ENCODE results near the gene MAPK6. TPM values are rescaled to one million over a fixed set of nuclear protein-coding genes. Genes with fewer than 3 reads are reported as not detected.

The MAPK6 gene
- total RNA-seq, 1 experiment from 2014 or later = 35.9 TPM

- Mint-ChIP-seq H3K4me3 (ENCODE audit: low read depth, unreplicated experiment) (no peak overlapping the region), H3K27ac (ENCODE audit: unreplicated experiment) (no peak overlapping the region), H3K4me1 (ENCODE audit: low read depth, unreplicated experiment) (peaks cover 10% of the 10 kb centered on the region), H3K27me3 (ENCODE audit: unreplicated experiment) (no peaks in the 10 kb centered on the region), H3K36me3 (ENCODE audit: insufficient read depth, unreplicated experiment) (no peaks in the 10 kb centered on the region), H3K9me3 (ENCODE audit: low read depth, unreplicated experiment) (no peaks in the 10 kb centered on the region)
- intact Hi-C loops (cut with micrococcal nuclease; ENCODE audit: unreplicated experiment) = no loop called here
- BruUV-seq (replicated peaks) = no TSS peak
- no peak for DNase-seq
- CTCF ChIA-PET = no interaction called here
- TF ChIP-seq CTCF (IDR thresholded peaks at IDR 0.05; ENCODE audit: unreplicated experiment) = no peak
These were observed 82.7 kb downstream of the MAPK6 start for GRCh38 chr15:52101542-52102323.

- CTCF ChIA-PET = no interaction called here
- Mint-ChIP-seq H3K27me3 (ENCODE audit: unreplicated experiment) (no peaks in the 10 kb centered on the region), H3K27ac (ENCODE audit: unreplicated experiment) (no peak overlapping the region), H3K4me1 (ENCODE audit: low read depth, unreplicated experiment) (peaks cover 10% of the 10 kb centered on the region), H3K9me3 (ENCODE audit: low read depth, unreplicated experiment) (no peaks in the 10 kb centered on the region), H3K36me3 (ENCODE audit: insufficient read depth, unreplicated experiment) (no peaks in the 10 kb centered on the region), H3K4me3 (ENCODE audit: low read depth, unreplicated experiment) (no peak overlapping the region)
- BruUV-seq (replicated peaks) = no TSS peak
- no peak for DNase-seq
- TF ChIP-seq CTCF (IDR thresholded peaks at IDR 0.05; ENCODE audit: unreplicated experiment) = no peak
- intact Hi-C loops (cut with micrococcal nuclease; ENCODE audit: unreplicated experiment) = no loop called here
These were observed 83.4 kb downstream of the MAPK6 start for GRCh38 chr15:52102463-52102862.

- peak overlapping the region; percentile 8 for H3K27ac Mint-ChIP-seq (ENCODE audit: unreplicated experiment)
- peak; percentile 32 for DNase-seq
- H3K36me3 Mint-ChIP-seq (ENCODE audit: insufficient read depth, unreplicated experiment) = no peaks in the 10 kb centered on the region
- H3K4me3 Mint-ChIP-seq (ENCODE audit: low read depth, unreplicated experiment) = no peak overlapping the region
- CTCF ChIA-PET = interaction anchor here (0.6 to 1.3 kb wide), 8 partner anchors 9 to 760 kb away, joined by 3 to 12 read pairs (median 4); partner anchors contain the start of gene BCL2L10
- no peaks in the 10 kb centered on the region for H3K9me3 Mint-ChIP-seq (ENCODE audit: low read depth, unreplicated experiment)
- TF ChIP-seq CTCF (IDR thresholded peaks at IDR 0.05; ENCODE audit: unreplicated experiment) = no peak
- intact Hi-C loops (cut with micrococcal nuclease; ENCODE audit: unreplicated experiment) = no loop called here
- no TSS peak for BruUV-seq (replicated peaks)
- H3K4me1 Mint-ChIP-seq (ENCODE audit: low read depth, unreplicated experiment) = peaks cover 10% of the 10 kb centered on the region
- no peaks in the 10 kb centered on the region for H3K27me3 Mint-ChIP-seq (ENCODE audit: unreplicated experiment)
These were observed 84.5 kb downstream of the MAPK6 start for GRCh38 chr15:52103217-52104207.

DNA sequence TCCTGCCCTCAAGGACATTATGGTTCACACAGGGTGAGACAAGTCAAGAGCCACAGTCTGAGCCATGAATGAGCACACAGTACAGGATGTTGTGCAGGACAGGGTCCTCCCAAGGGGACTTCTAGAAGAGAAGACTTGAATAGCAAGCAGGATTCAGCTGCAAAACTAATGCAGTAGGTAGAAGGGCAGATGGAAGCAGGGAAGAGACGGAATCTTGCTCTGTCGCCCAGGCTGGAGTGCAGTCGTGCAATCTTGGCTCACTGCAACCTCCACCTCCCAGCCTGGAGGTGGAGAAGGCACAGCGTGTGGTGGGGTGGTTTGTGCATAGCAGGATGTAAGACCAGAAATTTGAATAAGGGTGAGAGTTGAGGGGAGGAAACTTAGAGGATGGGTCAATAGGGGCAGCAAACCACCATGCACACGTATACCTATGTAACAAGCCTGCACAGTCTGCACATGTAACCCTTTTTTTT lies 85.5 kb downstream of the MAPK6 start:
- Mint-ChIP-seq H3K4me3 (ENCODE audit: low read depth, unreplicated experiment) (no peak overlapping the region), H3K27ac (ENCODE audit: unreplicated experiment) (no peak overlapping the region), H3K36me3 (ENCODE audit: insufficient read depth, unreplicated experiment) (no peaks in the 10 kb centered on the region), H3K9me3 (ENCODE audit: low read depth, unreplicated experiment) (no peaks in the 10 kb centered on the region), H3K4me1 (ENCODE audit: low read depth, unreplicated experiment) (peaks cover 10% of the 10 kb centered on the region), H3K27me3 (ENCODE audit: unreplicated experiment) (no peaks in the 10 kb centered on the region)
- CTCF ChIA-PET = no interaction called here
- TF ChIP-seq CTCF (IDR thresholded peaks at IDR 0.05; ENCODE audit: unreplicated experiment) = no peak
- DNase-seq = no peak
- intact Hi-C loops (cut with micrococcal nuclease; ENCODE audit: unreplicated experiment) = no loop called here
- no TSS peak for BruUV-seq (replicated peaks)
